Right lobe of liver (tissue), 6 donors: ENCODE measurements around the gene SETBP1. TPM values are rescaled to one million over a fixed set of nuclear protein-coding genes. Genes with fewer than 3 reads are reported as not detected.

Experiments used
- ATAC-seq, 4 donors: fragments of 200-7000 bp; cut with Tn5 transposase; one replicate each; pipeline ENCODE4 v1.9.1; 2020; ENCODE audit warnings: mild to moderate bottlenecking in 4 of 4, moderate library complexity in 4 of 4
- DNase-seq, 3 donors: peaks; one replicate each; pipeline ENCODE4 v3.0.0-alpha.2; 2020
- H3K27ac ChIP-seq, 3 donors: fragments of 200-600 bp; one replicate each; pipeline ENCODE4 v1.8.0; 2022
- H3K27me3 ChIP-seq, 2 donors: fragments of 200-600 bp; one replicate each; pipeline ENCODE4 v1.8.0; 2022
- H3K36me3 ChIP-seq, 4 donors: fragments of 200-600 bp; sonication (generic) in 1 of 4; one replicate each; pipeline versions ENCODE4 v1.5.1 to v1.8.0; 2017 to 2022; ENCODE audit warnings: control low read depth in 1 of 4
- H3K4me1 ChIP-seq, 4 donors: fragments of 200-600 bp; sonication (generic) in 1 of 4; one replicate each; pipeline versions ENCODE4 v1.5.1 to v1.8.0; 2017 to 2022; ENCODE audit warnings: control low read depth in 1 of 4
- H3K4me3 ChIP-seq, 3 donors: fragments of 200-600 bp; one replicate each; pipeline ENCODE4 v1.8.0; 2022
- H3K9me3 ChIP-seq, 4 donors: fragments of 200-600 bp; sonication (generic) in 1 of 4; one replicate each; pipeline versions ENCODE4 v1.5.1 to v1.8.0; 2017 to 2022; ENCODE audit warnings: control low read depth in 1 of 4
- POLR2A ChIP-seq: fragments of 450-650 bp; IDR thresholded peaks from one replicate; pipeline ENCODE4 v1.6.1; 2017; ENCODE audit warnings: antibody characterized with exemption, mild to moderate bottlenecking
- WGBS: methylation state at CpG from one replicate; pipeline ENCODE4 v1.1.6; 2018; ENCODE audit warnings: low coverage, low lambda C conversion rate; ENCODE audit not compliant: insufficient coverage; ENCODE audit errors: missing lambda C conversion rate; 5-methylcytosine and 5-hydroxymethylcytosine counted together
- intact Hi-C, 2 donors: fragments of 100-400 bp; cut with DNase I; formaldehyde crosslinking; loops; one replicate each; pipeline versions ENCODE4 v1.11.2 to v1.14.1; 2022
- total RNA-seq, 6 experiments: library from RNA; depleted of rRNA in 2 of 6; stranded (reverse); fragments of >200 nt in 2 of 6; fragmentation: NEBNext Ultra II Directional in 3 of 6; extraction: Animal tissue kit (Norgen Biotek cat#: 25700) in 3 of 6; gene quantifications; one replicate each; pipeline versions ENCODE4 v1.1.0 to v1.2.4, GENCODE V29; 2016 to 2023
- TF ChIP-seq, protein P1 (sequence below), 4 donors: fragments of 200-600 bp in 3 of 4; fragments of 450-650 bp in 1 of 4; IDR thresholded peaks; one replicate each; pipeline versions ENCODE4 v1.5.1 to v1.8.0; 2016 to 2022; ENCODE audit warnings: antibody characterized with exemption in 4 of 4, mild to moderate bottlenecking in 2 of 4
- donor health status: DM: no; HTN: yes; CAD: no.
- donor health status: DM: no; HTN: no; CAD: no.
- donor health status: DM: no; HTN: no; CAD: no.
- donor health status: DM: no; HTN: yes; CAD: no.
- donor health status: DM: no; HTN: yes; CAD: no.

SETBP1 gene
- total RNA-seq, 6 experiments from 2014 or later: 14.3 to 29.1 (median 16.6) TPM

GRCh38 chr18:44767807-44768206 lies 87.1 kb downstream of the SETBP1 start:
- 92% methylated on average over 4 of the region's 4 CpGs for WGBS

DNA sequence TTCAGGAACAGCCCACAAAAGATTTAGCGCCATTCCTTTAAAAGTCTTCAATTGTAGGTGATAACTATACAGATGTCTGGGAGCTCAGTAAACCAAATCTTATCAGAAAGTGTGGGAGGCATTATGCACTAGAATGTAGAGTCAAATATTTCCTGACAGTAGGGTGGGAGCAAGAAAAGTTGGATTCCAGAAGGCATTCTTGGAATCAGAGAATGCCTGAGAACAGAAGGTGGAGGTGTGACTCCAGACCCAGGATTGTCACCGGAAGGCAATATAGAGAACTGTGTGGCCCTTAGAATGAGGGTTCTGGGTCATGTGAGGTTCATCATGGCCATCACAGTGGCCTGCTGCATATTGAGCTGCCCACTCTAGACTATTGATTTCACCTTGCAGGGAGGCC lies 90.0 kb downstream of the SETBP1 start:
- TF ChIP-seq POLR2A: no peak
- TF ChIP-seq, protein P1, sequence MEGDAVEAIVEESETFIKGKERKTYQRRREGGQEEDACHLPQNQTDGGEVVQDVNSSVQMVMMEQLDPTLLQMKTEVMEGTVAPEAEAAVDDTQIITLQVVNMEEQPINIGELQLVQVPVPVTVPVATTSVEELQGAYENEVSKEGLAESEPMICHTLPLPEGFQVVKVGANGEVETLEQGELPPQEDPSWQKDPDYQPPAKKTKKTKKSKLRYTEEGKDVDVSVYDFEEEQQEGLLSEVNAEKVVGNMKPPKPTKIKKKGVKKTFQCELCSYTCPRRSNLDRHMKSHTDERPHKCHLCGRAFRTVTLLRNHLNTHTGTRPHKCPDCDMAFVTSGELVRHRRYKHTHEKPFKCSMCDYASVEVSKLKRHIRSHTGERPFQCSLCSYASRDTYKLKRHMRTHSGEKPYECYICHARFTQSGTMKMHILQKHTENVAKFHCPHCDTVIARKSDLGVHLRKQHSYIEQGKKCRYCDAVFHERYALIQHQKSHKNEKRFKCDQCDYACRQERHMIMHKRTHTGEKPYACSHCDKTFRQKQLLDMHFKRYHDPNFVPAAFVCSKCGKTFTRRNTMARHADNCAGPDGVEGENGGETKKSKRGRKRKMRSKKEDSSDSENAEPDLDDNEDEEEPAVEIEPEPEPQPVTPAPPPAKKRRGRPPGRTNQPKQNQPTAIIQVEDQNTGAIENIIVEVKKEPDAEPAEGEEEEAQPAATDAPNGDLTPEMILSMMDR (IDR thresholded peaks at IDR 0.05): no peak
- intact Hi-C loops: no loop called here
- DNase-seq (no peak), ATAC-seq (peak in 2 of 4 donors; percentile 6 to 25)
- Histone ChIP-seq H3K4me3 (no peak overlapping the region), H3K36me3 (no peaks in the 10 kb centered on the region), H3K4me1 (peaks cover 0 to 31% (median 11%) of the 10 kb centered on the region in 4 donors), H3K9me3 (no peaks in the 10 kb centered on the region), H3K27me3 (no peaks in the 10 kb centered on the region), H3K27ac (peak overlapping the region in 1 of 3 donors; percentile 82)
- 63% methylated on average over 2 of the region's 2 CpGs for WGBS

More at GRCh38 chr18:44767807-44768206, 87.1 kb downstream of the SETBP1 start:
- TF ChIP-seq POLR2A: no peak
- TF ChIP-seq, protein P1 (IDR thresholded peaks at IDR 0.05): no peak
- intact Hi-C loops: no loop called here
- Histone ChIP-seq H3K9me3 (no peaks in the 10 kb centered on the region), H3K27me3 (no peaks in the 10 kb centered on the region), H3K4me3 (no peak overlapping the region), H3K27ac (no peak overlapping the region), H3K4me1 (peaks cover 0 to 39% (median 11%) of the 10 kb centered on the region in 4 donors), H3K36me3 (no peaks in the 10 kb centered on the region)
- DNase-seq (no peak), ATAC-seq (no peak)

GRCh38 chr18:44771572-44771955 lies 90.9 kb downstream of the SETBP1 start:
- peak overlapping the region in 2 of 3 donors; percentile 16 to 82 for H3K27ac ChIP-seq
- no peaks in the 10 kb centered on the region for H3K36me3 ChIP-seq
- H3K9me3 ChIP-seq: no peaks in the 10 kb centered on the region
- intact Hi-C loops: no loop called here
- no peak for TF ChIP-seq POLR2A
- no peaks in the 10 kb centered on the region for H3K27me3 ChIP-seq
- ATAC-seq (peak in 2 of 4 donors; percentile 39 to 49), DNase-seq (peak in 1 of 3 donors; percentile 39)
- peaks cover 0 to 24% (median 11%) of the 10 kb centered on the region in 4 donors for H3K4me1 ChIP-seq
- WGBS: 42% methylated on average over 4 of the region's 5 CpGs
- no peak overlapping the region for H3K4me3 ChIP-seq

GRCh38 chr18:44771956-44772917 lies 91.5 kb downstream of the SETBP1 start:
- intact Hi-C loops: no loop called here
- ATAC-seq: peak; percentile 94 to 99 (median 96)
- DNase-seq: peak; percentile 61 to 77 (median 75)

More at GRCh38 chr18:44771956-44772917, 91.5 kb downstream of the SETBP1 start:
- 57% methylated on average over 12 of the region's 14 CpGs for WGBS
- Histone ChIP-seq H3K9me3 (no peaks in the 10 kb centered on the region), H3K27me3 (no peaks in the 10 kb centered on the region), H3K36me3 (no peaks in the 10 kb centered on the region), H3K4me3 (no peak overlapping the region), H3K4me1 (peaks cover 0 to 26% (median 12%) of the 10 kb centered on the region in 4 donors), H3K27ac (peak overlapping the region; percentile 33 to 82 (median 56))
- TF ChIP-seq POLR2A: peak; percentile 17
- TF ChIP-seq, protein P1 (IDR thresholded peaks at IDR 0.05): no peak
